Measurements from ENCODE around the gene S100A14.
"Not testable (repeated sequence)": the region's sequence is repeated elsewhere in the genome, so short reads cannot be mapped to it uniquely, and the experiment has no call there.

S100A14 gene

GRCh38 chr1:153614906-153615305 is 1.2 kb downstream of the S100A14 start:
- no peak for DNase-seq (ENCODE audit: low read depth)

GRCh38 chr1:153614189-153614900 is 1.8 kb downstream of the S100A14 start:
- no peak for DNase-seq (ENCODE audit: low read depth)

GRCh38 chr1:153613406-153613805 is 2.7 kb downstream of the S100A14 start:
- DNase-seq (ENCODE audit: low read depth) = no peak

- DNase-seq (ENCODE audit: low read depth) = no peak
These were observed 3.3 kb downstream of the S100A14 start, which contains the start of gene S100A16 for GRCh38 chr1:153612755-153613331. TSS of gene S100A16 (minus strand) at chr1:153613137. CDS start at chr1:153608151, 4,986 bp downstream.

GRCh38 chr1:153612111-153612754 is 3.9 kb downstream of the S100A14 start:
- DNase-seq (ENCODE audit: low read depth) = no peak

GRCh38 chr1:153611356-153611755 is 4.8 kb downstream of the S100A14 start:
- DNase-seq (ENCODE audit: low read depth) = no peak

GRCh38 chr1:153610811-153611301 is 5.3 kb downstream of the S100A14 start:
- DNase-seq (ENCODE audit: low read depth) = no peak

- DNase-seq (ENCODE audit: low read depth) = no peak
These were observed 5.8 kb downstream of the S100A14 start for GRCh38 chr1:153610334-153610733.

- DNase-seq (ENCODE audit: low read depth) = no peak
These were observed 6.6 kb downstream of the S100A14 start for GRCh38 chr1:153609585-153609907.

- peak; percentile 89 for DNase-seq (ENCODE audit: low read depth)
These were observed 7.2 kb downstream of the S100A14 start for GRCh38 chr1:153608742-153609584.

GRCh38 chr1:153608089-153608682 is 7.9 kb downstream of the S100A14 start:
- no peak for DNase-seq (ENCODE audit: low read depth)

- no peak for DNase-seq (ENCODE audit: low read depth)
These were observed 8.7 kb downstream of the S100A14 start for GRCh38 chr1:153607381-153607780.

GRCh38 chr1:153606194-153606593 is 9.9 kb downstream of the S100A14 start:
- DNase-seq (ENCODE audit: low read depth) = no peak

GRCh38 chr1:153602749-153603148 is 13.4 kb downstream of the S100A14 start:
- DNase-seq (ENCODE audit: low read depth) = no peak

- DNase-seq (ENCODE audit: low read depth) = no peak
These were observed 16.3 kb downstream of the S100A14 start for GRCh38 chr1:153599847-153600246.

GRCh38 chr1:153598309-153599172 is 17.6 kb downstream of the S100A14 start:
- DNase-seq (ENCODE audit: low read depth) = no peak

- no peak for DNase-seq (ENCODE audit: low read depth)
These were observed 18.9 kb downstream of the S100A14 start for GRCh38 chr1:153597206-153597605.

GRCh38 chr1:153592748-153593147 is 23.4 kb downstream of the S100A14 start:
- no peak for DNase-seq (ENCODE audit: low read depth)

GRCh38 chr1:153588482-153588881 is 27.6 kb downstream of the S100A14 start:
- DNase-seq (ENCODE audit: low read depth) = no peak

- not testable (repeated sequence) for DNase-seq (ENCODE audit: low read depth)
These were observed 28.1 kb downstream of the S100A14 start for GRCh38 chr1:153588033-153588432.

GRCh38 chr1:153587314-153587713 is 28.8 kb downstream of the S100A14 start:
- DNase-seq (ENCODE audit: low read depth) = no peak

All from non-pigmented ciliary epithelial cell (primary cell).